HEK293 (cell line): ENCODE measurements around the gene TBC1D16.

ENCODE experiments used
- EGR2 ChIP-seq: fragments of 450-650 bp; formaldehyde crosslinking; IDR thresholded peaks from 2 replicates; pipeline ENCODE4 v1.5.1; 2016; ENCODE audit warnings: low read depth, missing biosample characterization, missing genetic modification characterization
- HIC1 ChIP-seq: fragments of 450-650 bp; formaldehyde crosslinking; IDR thresholded peaks from 2 replicates; pipeline ENCODE4 v1.5.1; 2016; ENCODE audit warnings: missing biosample characterization, missing genetic modification characterization
- HOXA7 ChIP-seq: sonication (generic); formaldehyde crosslinking; IDR thresholded peaks from 2 replicates; pipeline ENCODE4 v1.8.1; 2022; ENCODE audit warnings: missing genetic modification reagents, borderline replicate concordance
- KLF10 ChIP-seq: fragments of 450-650 bp; IDR thresholded peaks from 2 replicates; pipeline ENCODE4 v1.5.1; 2018; ENCODE audit warnings: missing biosample characterization, mild to moderate bottlenecking, missing genetic modification characterization
- KLF8 ChIP-seq: fragments of 450-650 bp; formaldehyde crosslinking; IDR thresholded peaks from 2 replicates; pipeline ENCODE4 v1.5.1; 2016; ENCODE audit warnings: missing biosample characterization, missing genetic modification characterization
- OSR2 ChIP-seq: fragments of 450-650 bp; formaldehyde crosslinking; IDR thresholded peaks from 2 replicates; pipeline ENCODE4 v1.5.1; 2016; ENCODE audit warnings: missing biosample characterization, missing genetic modification characterization
- PBX3 ChIP-seq: sonication (generic); formaldehyde crosslinking; IDR thresholded peaks from 2 replicates; pipeline ENCODE4 v1.8.1; 2022; ENCODE audit warnings: mild to moderate bottlenecking, moderate library complexity, missing genetic modification reagents
- PRDM1 ChIP-seq: fragments of 450-650 bp; formaldehyde crosslinking; IDR thresholded peaks from 2 replicates; pipeline ENCODE4; 2016; ENCODE audit warnings: missing biosample characterization, missing genetic modification characterization
- REPIN1 ChIP-seq: fragments of 450-650 bp; formaldehyde crosslinking; IDR thresholded peaks from 2 replicates; pipeline ENCODE4 v1.5.1; 2017; ENCODE audit warnings: missing biosample characterization, missing genetic modification characterization, low read depth
- TRIM28 ChIP-seq: IDR thresholded peaks from 2 replicates; pipeline ENCODE4 v1.6.1; 2011; ENCODE audit warnings: low read length, control low read depth, borderline replicate concordance
- TSHZ1 ChIP-seq: fragments of 450-650 bp; formaldehyde crosslinking; IDR thresholded peaks from 2 replicates; pipeline ENCODE4 v1.5.1; 2016; ENCODE audit warnings: missing biosample characterization, missing genetic modification characterization, borderline replicate concordance
- ZBTB17 ChIP-seq: fragments of 450-650 bp; formaldehyde crosslinking; IDR thresholded peaks from 2 replicates; pipeline ENCODE4 v1.5.1; 2016; ENCODE audit warnings: missing biosample characterization, missing genetic modification characterization
- ZBTB6 ChIP-seq: fragments of 450-650 bp; formaldehyde crosslinking; IDR thresholded peaks from 2 replicates; pipeline ENCODE4 v1.5.1; 2017; ENCODE audit warnings: missing biosample characterization, missing genetic modification characterization
- ZFP37 ChIP-seq: fragments of 450-650 bp; formaldehyde crosslinking; IDR thresholded peaks from 2 replicates; pipeline ENCODE4 v1.5.1; 2016; ENCODE audit warnings: missing biosample characterization, missing genetic modification characterization
- ZIC2 ChIP-seq: fragments of 450-650 bp; formaldehyde crosslinking; IDR thresholded peaks from 2 replicates; pipeline ENCODE4 v1.5.1; 2016; ENCODE audit warnings: missing biosample characterization, missing genetic modification characterization
- ZNF112 ChIP-seq: fragments of 450-650 bp; formaldehyde crosslinking; IDR thresholded peaks from 2 replicates; pipeline ENCODE4 v1.5.0; 2017; ENCODE audit warnings: missing biosample characterization, missing genetic modification characterization
- ZNF155 ChIP-seq: fragments of 450-650 bp; formaldehyde crosslinking; IDR thresholded peaks from 2 replicates; pipeline ENCODE4 v1.5.1; 2016; ENCODE audit warnings: missing biosample characterization, missing genetic modification characterization
- ZNF2 ChIP-seq: fragments of 450-650 bp; formaldehyde crosslinking; IDR thresholded peaks from 2 replicates; pipeline ENCODE4 v1.5.1; 2016; ENCODE audit warnings: missing biosample characterization, missing genetic modification characterization
- ZNF248 ChIP-seq: fragments of 450-650 bp; formaldehyde crosslinking; IDR thresholded peaks from 2 replicates; pipeline ENCODE4 v1.5.1; 2017; ENCODE audit warnings: missing biosample characterization, missing genetic modification characterization
- ZNF292 ChIP-seq: fragments of 450-650 bp; formaldehyde crosslinking; IDR thresholded peaks from 2 replicates; pipeline ENCODE4 v1.5.1; 2016; ENCODE audit warnings: low read depth, missing biosample characterization, missing genetic modification characterization, borderline replicate concordance
- ZNF366 ChIP-seq: fragments of 450-650 bp; formaldehyde crosslinking; conservative IDR thresholded peaks from 2 replicates; pipeline ENCODE4 v1.5.1; 2016; ENCODE audit warnings: missing biosample characterization, missing genetic modification characterization
- ZNF404 ChIP-seq: fragments of 450-650 bp; formaldehyde crosslinking; IDR thresholded peaks from 2 replicates; pipeline ENCODE4 v1.5.1; 2017; ENCODE audit warnings: missing biosample characterization, missing genetic modification characterization
- ZNF501 ChIP-seq: fragments of 450-650 bp; formaldehyde crosslinking; IDR thresholded peaks from 2 replicates; pipeline ENCODE4 v1.5.1; 2016; ENCODE audit warnings: missing biosample characterization, missing genetic modification characterization
- ZNF510 ChIP-seq: fragments of 450-650 bp; formaldehyde crosslinking; IDR thresholded peaks from 2 replicates; pipeline ENCODE4 v1.5.1; 2018; ENCODE audit warnings: mild to moderate bottlenecking, missing genetic modification characterization, missing biosample characterization; ENCODE audit not compliant: insufficient replicate concordance
- ZNF521 ChIP-seq: fragments of 450-650 bp; formaldehyde crosslinking; IDR thresholded peaks from 2 replicates; pipeline ENCODE4 v1.5.1; 2017; ENCODE audit warnings: missing biosample characterization, mild to moderate bottlenecking, missing genetic modification characterization
- ZNF529 ChIP-seq: fragments of 450-650 bp; formaldehyde crosslinking; IDR thresholded peaks from 2 replicates; pipeline ENCODE4 v1.5.1; 2017; ENCODE audit warnings: missing genetic modification characterization, missing biosample characterization; ENCODE audit not compliant: insufficient replicate concordance
- ZNF530 ChIP-seq: fragments of 450-650 bp; formaldehyde crosslinking; IDR thresholded peaks from 2 replicates; pipeline ENCODE4 v1.5.1; 2016; ENCODE audit warnings: low read depth, missing biosample characterization, missing genetic modification characterization
- ZNF548 ChIP-seq: fragments of 450-650 bp; formaldehyde crosslinking; IDR thresholded peaks from 2 replicates; pipeline ENCODE4 v1.5.1; 2016; ENCODE audit warnings: missing biosample characterization, missing genetic modification characterization
- ZNF549 ChIP-seq: fragments of 450-650 bp; IDR thresholded peaks from 2 replicates; pipeline ENCODE4 v1.5.1; 2018; ENCODE audit warnings: missing biosample characterization, missing genetic modification characterization, mild to moderate bottlenecking, inconsistent platforms, moderate library complexity
- ZNF558 ChIP-seq: fragments of 450-650 bp; formaldehyde crosslinking; IDR thresholded peaks from 2 replicates; pipeline ENCODE4 v1.5.1; 2016; ENCODE audit warnings: missing biosample characterization, missing genetic modification characterization
- ZNF560 ChIP-seq: fragments of 450-650 bp; formaldehyde crosslinking; IDR thresholded peaks from 2 replicates; pipeline ENCODE4 v1.5.1; 2017; ENCODE audit warnings: missing biosample characterization, missing genetic modification characterization, borderline replicate concordance
- ZNF623 ChIP-seq: fragments of 450-650 bp; formaldehyde crosslinking; IDR thresholded peaks from 2 replicates; pipeline ENCODE4 v1.5.1; 2016; ENCODE audit warnings: missing biosample characterization, missing genetic modification characterization
- ZNF629 ChIP-seq: fragments of 450-650 bp; formaldehyde crosslinking; IDR thresholded peaks from 2 replicates; pipeline ENCODE4 v1.5.1; 2017; ENCODE audit warnings: missing biosample characterization, missing genetic modification characterization
- ZNF658 ChIP-seq: fragments of 450-650 bp; formaldehyde crosslinking; IDR thresholded peaks from 2 replicates; pipeline ENCODE4; 2016; ENCODE audit warnings: missing biosample characterization, missing genetic modification characterization
- ZNF747 ChIP-seq: fragments of 450-650 bp; formaldehyde crosslinking; IDR thresholded peaks from 2 replicates; pipeline ENCODE4 v1.5.1; 2016; ENCODE audit warnings: missing biosample characterization, missing genetic modification characterization
- ZNF777 ChIP-seq: fragments of 450-650 bp; formaldehyde crosslinking; IDR thresholded peaks from 2 replicates; pipeline ENCODE4 v1.5.1; 2017; ENCODE audit warnings: missing biosample characterization, missing genetic modification characterization, borderline replicate concordance
- ZNF837 ChIP-seq: fragments of 450-650 bp; formaldehyde crosslinking; IDR thresholded peaks from 2 replicates; pipeline ENCODE4 v1.5.1; 2016; ENCODE audit warnings: missing biosample characterization, missing genetic modification characterization

Gene TBC1D16

GRCh38 chr17:79905832-79906231 lies 129.8 kb downstream of the TBC1D16 start (continued):
- TF ChIP-seq ZIC2 (tag by site-specific recombination) (peak; percentile 61), ZNF501 (no peak), ZNF521 (tag by site-specific recombination) (no peak), ZBTB17 (tag by site-specific recombination) (no peak), PBX3 (no peak), ZNF560 (tag by site-specific recombination) (no peak), ZNF558 (tag by site-specific recombination) (0 out of 2 replicates have a peak, but pooled peaks have one; percentile 29), ZNF404 (no peak), ZBTB6 (tag by site-specific recombination) (peak; percentile 79), ZNF777 (tag by site-specific recombination) (no peak), ZNF548 (tag by site-specific recombination) (peak; percentile 100), ZNF248 (tag by site-specific recombination) (no peak), ZNF529 (tag by site-specific recombination) (no peak), ZNF623 (tag by site-specific recombination) (no peak), ZNF658 (tag by site-specific recombination) (no peak), HIC1 (tag by site-specific recombination) (no peak), ZNF2 (tag by site-specific recombination) (no peak), TSHZ1 (tag by site-specific recombination) (no peak), ZNF366 (tag by site-specific recombination) (no peak; the same call in 1 of the 2 replicates), KLF8 (tag by site-specific recombination) (0 out of 2 replicates have a peak, but pooled peaks have one; percentile 30), ZNF837 (tag by site-specific recombination) (no peak), OSR2 (tag by site-specific recombination) (peak; percentile 44), ZNF530 (tag by site-specific recombination) (no peak), ZNF549 (no peak), ZNF155 (tag by site-specific recombination) (no peak), EGR2 (tag by site-specific recombination) (no peak), ZNF510 (no peak), ZNF747 (tag by site-specific recombination) (no peak), ZFP37 (no peak), ZNF112 (no peak), HOXA7 (no peak), TRIM28 (peak; percentile 71), KLF10 (no peak), PRDM1 (tag by site-specific recombination) (no peak), ZNF629 (0 out of 2 replicates have a peak, but pooled peaks have one; percentile 28), REPIN1 (tag by site-specific recombination) (no peak), ZNF292 (no peak)
